IMR-90 (cell line): ENCODE data around the gene CEP76. TPM values are rescaled to one million over a fixed set of nuclear protein-coding genes. Genes with fewer than 3 reads are reported as not detected.

ENCODE experiments used
- ATAC-seq: fragments of 200-7000 bp; cut with Tn5 transposase; 2 replicates; pipeline ENCODE4 v1.9.1; 2020; ENCODE audit warnings: low read depth, mild to moderate bottlenecking, moderate library complexity
- BruUV-seq: library from RNA; stranded (reverse); fragments of 400-500 nt; replicated peaks from 2 replicates; lab custom pipeline; 2021; lab: Mats Ljungman, UMichigan
- CTCF ChIA-PET: fragments of 300-600 bp; formaldehyde crosslinking; extraction: SDS; loops from one replicate; lab custom pipeline; 2021; ENCODE audit warnings: antibody characterized with exemption; lab: Yijun Ruan, JAX
- POLR2A ChIA-PET: fragments of 300-600 bp; sonication (Branson Sonifier 250); formaldehyde crosslinking; loops from one replicate; lab custom pipeline; 2022; ENCODE audit warnings: antibody characterized with exemption; ENCODE audit not compliant: unreplicated experiment; lab: Charles Lee
- DNase-seq: peaks from one replicate; pipeline ENCODE4 v3.0.0; 2013
- H2AFZ ChIP-seq: replicated peaks from 2 replicates; pipeline ENCODE3; 2013; ENCODE audit warnings: low read length, mild to moderate bottlenecking; ENCODE audit not compliant: poor library complexity
- H2AK5ac ChIP-seq: 2 replicates; pipeline ENCODE4 v1.6.1; 2013; ENCODE audit warnings: low read depth, low read length, inconsistent platforms
- H2AK9ac ChIP-seq: replicated peaks from 2 replicates; pipeline ENCODE3; 2013; ENCODE audit warnings: mild to moderate bottlenecking, low read depth, low read length, moderate library complexity; ENCODE audit not compliant: poor library complexity
- H2BK120ac ChIP-seq: 2 replicates; pipeline ENCODE4 v1.6.1; 2013; ENCODE audit warnings: low read depth, low read length, inconsistent platforms
- H2BK15ac ChIP-seq: 3 replicates; pipeline ENCODE4 v1.6.1; 2013; ENCODE audit warnings: low read depth, low read length, inconsistent platforms
- H2BK20ac ChIP-seq: 2 replicates; pipeline ENCODE4 v1.6.1; 2013; ENCODE audit warnings: low read depth, mild to moderate bottlenecking, inconsistent platforms, low read length, moderate library complexity
- H2BK5ac ChIP-seq: 2 replicates; pipeline ENCODE4 v1.6.1; 2013; ENCODE audit warnings: mild to moderate bottlenecking, low read depth, low read length, inconsistent platforms; ENCODE audit not compliant: poor library complexity, severe bottlenecking
- H3K14ac ChIP-seq: replicated peaks from 2 replicates; pipeline ENCODE4 v1.6.1; 2013; ENCODE audit warnings: low read depth, low read length, inconsistent platforms
- H3K18ac ChIP-seq: 2 replicates; pipeline ENCODE4 v1.6.1; 2013; ENCODE audit warnings: low read depth, low read length, control low read depth
- H3K23ac ChIP-seq: 2 replicates; pipeline ENCODE4 v1.6.1; 2013; ENCODE audit warnings: low read depth, low read length, inconsistent platforms
- H3K27ac ChIP-seq: 2 replicates; pipeline ENCODE4 v1.5.1; 2013; ENCODE audit warnings: mild to moderate bottlenecking, control low read depth, low read length; ENCODE audit not compliant: insufficient read depth
- H3K27me3 ChIP-seq: 2 replicates; pipeline ENCODE4 v1.6.1; 2013; ENCODE audit warnings: low read length; ENCODE audit not compliant: control insufficient read depth, insufficient read depth
- H3K36me3 ChIP-seq: 2 replicates; pipeline ENCODE4 v1.6.1; 2013; ENCODE audit warnings: low read length, mixed read lengths; ENCODE audit not compliant: control insufficient read depth, insufficient read depth
- H3K4ac ChIP-seq: 2 replicates; pipeline ENCODE4 v1.6.1; 2013; ENCODE audit warnings: low read depth, low read length, inconsistent platforms
- H3K4me1 ChIP-seq: 2 replicates; pipeline ENCODE4 v1.6.1; 2013; ENCODE audit warnings: low read length, mixed read lengths; ENCODE audit not compliant: control insufficient read depth, insufficient read depth
- H3K4me2 ChIP-seq: 2 replicates; pipeline ENCODE4 v1.6.1; 2013; ENCODE audit warnings: low read depth, mild to moderate bottlenecking, control low read depth, low read length, moderate library complexity
- H3K4me3 ChIP-seq: 2 replicates; pipeline ENCODE4 v1.5.1; 2013; ENCODE audit warnings: low read depth, mild to moderate bottlenecking, control low read depth, low read length, moderate library complexity; ENCODE audit not compliant: insufficient read depth
- H3K56ac ChIP-seq: 2 replicates; pipeline ENCODE4 v1.6.1; 2013; ENCODE audit warnings: low read length, inconsistent platforms; ENCODE audit not compliant: insufficient read depth; ENCODE audit errors: extremely low read depth
- H3K79me1 ChIP-seq, 2 experiments: 2 replicates each; pipeline ENCODE4 v1.6.1; 2013; ENCODE audit warnings: low read length in 2 of 2, inconsistent platforms in 1 of 2, low read depth in 1 of 2
- H3K9ac ChIP-seq: 2 replicates; pipeline ENCODE4 v1.6.1; 2013; ENCODE audit warnings: low read depth, low read length, control low read depth
- H3K9me1 ChIP-seq: 2 replicates; pipeline ENCODE4 v1.6.1; 2013; ENCODE audit warnings: low read length, inconsistent platforms; ENCODE audit not compliant: insufficient read depth
- H3K9me3 ChIP-seq: 2 replicates; pipeline ENCODE4 v1.6.1; 2013; ENCODE audit warnings: low read length; ENCODE audit not compliant: control insufficient read depth, insufficient read depth
- H4K20me1 ChIP-seq: 2 replicates; pipeline ENCODE4 v1.6.1; 2013; ENCODE audit warnings: low read length, inconsistent platforms; ENCODE audit not compliant: insufficient read depth
- H4K5ac ChIP-seq: 2 replicates; pipeline ENCODE4 v1.6.1; 2013; ENCODE audit warnings: mild to moderate bottlenecking, low read depth, low read length, control low read depth
- H4K8ac ChIP-seq, 2 experiments: 2 replicates each; pipeline ENCODE4 v1.6.1; 2013; ENCODE audit warnings: low read depth in 2 of 2, low read length in 2 of 2, control low read depth in 1 of 2, inconsistent platforms in 1 of 2
- H4K91ac ChIP-seq: 2 replicates; pipeline ENCODE4 v1.6.1; 2013; ENCODE audit warnings: low read depth, low read length, inconsistent platforms; ENCODE audit not compliant: insufficient read depth
- BHLHE40 ChIP-seq: fragments of 150-350 bp; IDR thresholded peaks from 2 replicates; pipeline ENCODE4 v1.6.1; 2016; ENCODE audit warnings: mild to moderate bottlenecking, low read depth, low read length
- CEBPB ChIP-seq: IDR thresholded peaks from 2 replicates; pipeline ENCODE4 v1.6.1; 2012; ENCODE audit warnings: low read depth, low read length, improper control_type of control experiment
- CHD1 ChIP-seq: IDR thresholded peaks from 2 replicates; pipeline ENCODE4 v1.6.1; 2012; ENCODE audit warnings: low read depth, low read length, improper control_type of control experiment
- MAFK ChIP-seq: IDR thresholded peaks from 2 replicates; pipeline ENCODE4 v1.6.1; 2012; ENCODE audit warnings: low read depth, low read length, improper control_type of control experiment
- MAZ ChIP-seq: IDR thresholded peaks from 2 replicates; pipeline ENCODE4 v1.6.1; 2012; ENCODE audit warnings: low read depth, mild to moderate bottlenecking, low read length, improper control_type of control experiment, moderate library complexity, borderline replicate concordance
- MXI1 ChIP-seq: IDR thresholded peaks from 2 replicates; pipeline ENCODE4 v1.6.1; 2012; ENCODE audit warnings: low read depth, mild to moderate bottlenecking, low read length, moderate library complexity, borderline replicate concordance
- NFE2L2 ChIP-seq: fragments of 150-350 bp; IDR thresholded peaks from 2 replicates; pipeline ENCODE4 v1.6.1; 2016; ENCODE audit warnings: low read depth, mild to moderate bottlenecking, low read length
- RAD21 ChIP-seq: IDR thresholded peaks from 2 replicates; pipeline ENCODE4 v1.6.1; 2012; ENCODE audit warnings: low read length, improper control_type of control experiment
- RCOR1 ChIP-seq: IDR thresholded peaks from 2 replicates; pipeline ENCODE4 v1.6.1; 2012; ENCODE audit warnings: mild to moderate bottlenecking, low read length, improper control_type of control experiment; ENCODE audit not compliant: insufficient replicate concordance
- RFX5 ChIP-seq: IDR thresholded peaks from 2 replicates; pipeline ENCODE4 v1.8.0; 2012; ENCODE audit warnings: low read depth, mild to moderate bottlenecking, low read length, moderate library complexity
- WGBS, 2 experiments: methylation state at CpG; one replicate each; pipeline versions ENCODE4 v1.1.5 to v1.1.7; 2013; ENCODE audit warnings: missing lambda C conversion rate in 2 of 2; ENCODE audit not compliant: insufficient read length in 1 of 2; ENCODE audit errors: extremely low coverage in 2 of 2; 5-methylcytosine and 5-hydroxymethylcytosine counted together
- dilution Hi-C: fragments of 300-500 bp; cut with HindIII; formaldehyde crosslinking; loops from one replicate; pipeline ENCODE4 v1.14.3; 2018; ENCODE audit warnings: low sequenced_read_pairs; ENCODE audit not compliant: unreplicated experiment
- in situ Hi-C: fragments of 300-500 bp; cut with MboI; formaldehyde crosslinking; loops from 3 replicates; pipeline ENCODE4 v1.14.3; 2019; ENCODE audit warnings: low sequenced_read_pairs, inconsistent platforms, mixed read lengths
- intact Hi-C: fragments of 100-400 bp; cut with micrococcal nuclease; formaldehyde crosslinking; loops from 2 replicates; pipeline ENCODE4 v1.10.0; 2022
- polyA plus RNA-seq, 3 experiments: library from polyadenylated mRNA; depleted of rRNA; stranded (reverse); fragments of >200 nt; gene quantifications; 2 replicates each; pipeline ENCODE4 v1.2.3, GENCODE V29; 2012; ENCODE audit warnings: low replicate concordance in 1 of 3
- total RNA-seq: library from RNA; depleted of rRNA; stranded (reverse); fragments of >200 nt; gene quantifications from 2 replicates; pipeline ENCODE4 v1.2.3, GENCODE V29; 2012
- TF ChIP-seq, protein P1 (sequence below): fragments of 150-350 bp; IDR thresholded peaks from 2 replicates; pipeline ENCODE4 v1.6.1; 2017; ENCODE audit warnings: mild to moderate bottlenecking, antibody characterized with exemption, low read length, low read depth
- TF ChIP-seq, protein P2 (sequence below): fragments of 150-350 bp; IDR thresholded peaks from 2 replicates; pipeline ENCODE4 v1.6.1; 2016; ENCODE audit warnings: low read depth, mild to moderate bottlenecking, low read length, moderate library complexity, borderline replicate concordance
- TF ChIP-seq, protein P3 (sequence below): conservative IDR thresholded peaks from 2 replicates; pipeline ENCODE4 v1.5.1; 2012; ENCODE audit warnings: mild to moderate bottlenecking, low read depth, low read length, improper control_type of control experiment

The CEP76 gene
- total and polyA plus RNA-seq, 2 of the 4 experiments (the other 2 are of a cell fraction), result 5.1 to 8.1 TPM

DNA sequence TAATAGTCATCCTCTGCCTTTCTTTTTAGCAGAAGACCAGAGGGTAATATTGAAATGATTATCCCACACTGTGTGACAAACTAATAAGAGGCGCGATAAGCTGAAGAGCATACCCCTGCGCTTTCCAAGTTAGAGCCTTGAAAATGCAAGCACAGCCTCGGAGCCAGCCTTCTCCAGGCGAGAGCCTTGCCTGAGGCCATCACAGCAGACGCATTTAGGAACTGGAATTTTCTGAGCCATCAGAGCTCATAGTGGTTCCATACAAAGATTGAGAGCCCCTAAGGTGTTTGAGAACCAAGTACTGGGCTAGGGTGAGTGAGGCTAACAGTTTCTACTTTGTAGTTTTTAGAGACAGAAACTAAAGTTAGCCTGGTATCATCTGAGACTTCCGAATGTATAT, 20.2 kb upstream of the CEP76 start:
- Histone ChIP-seq H3K27ac (no peak overlapping the region), H4K5ac (no peak overlapping the region), H3K4me3 (no peak overlapping the region), H2BK5ac (no peak overlapping the region), H3K56ac (no peak overlapping the region), H3K23ac (no peak overlapping the region), H2AK9ac (no peak overlapping the region), H2BK15ac (no peak overlapping the region), H2AFZ (no peak overlapping the region), H4K8ac (no peak overlapping the region), H2AK5ac (no peak overlapping the region), H3K9me3 (no peaks in the 10 kb centered on the region), H3K4me2 (no peak overlapping the region), H3K36me3 (peaks cover 31% of the 10 kb centered on the region), H3K4ac (no peak overlapping the region), H3K9me1 (no peaks in the 10 kb centered on the region), H4K20me1 (no peaks in the 10 kb centered on the region), H4K91ac (no peak overlapping the region), H3K14ac (no peak overlapping the region), H3K4me1 (no peaks in the 10 kb centered on the region), H2BK20ac (no peak overlapping the region), H3K18ac (no peak overlapping the region), H3K27me3 (no peaks in the 10 kb centered on the region), H3K79me1 (peaks cover 3 to 6% of the 10 kb centered on the region in 2 experiments; a peak in 1 of 4 replicates), H2BK120ac (no peak overlapping the region), H3K9ac (no peak overlapping the region)
- intact Hi-C loops, result no loop called here
- ChIA-PET POLR2A (no interaction called here), CTCF (interaction anchor here (1.1 to 5.2 kb wide), 3 partner anchors 21 to 212 kb away, joined by 3 to 38 read pairs (median 8); no protein-coding TSS in a partner anchor)
- in situ Hi-C loops, result no loop called here
- DNase-seq (no peak), ATAC-seq (no peak)
- BruUV-seq, result no TSS peak
- dilution Hi-C loops, result no loop called here
- WGBS, 2 experiments, result 91% methylated on average over 4 of the region's 7 CpGs; no CpG with 5 or more reads in 1 of the 2 experiments
- TF ChIP-seq BHLHE40 (no peak), RAD21 (no peak), MAFK (no peak), NFE2L2 (no peak), CEBPB (no peak), CHD1 (no peak), RFX5 (no peak), MXI1 (no peak), MAZ (no peak), RCOR1 (no peak)
- TF ChIP-seq, protein P1, sequence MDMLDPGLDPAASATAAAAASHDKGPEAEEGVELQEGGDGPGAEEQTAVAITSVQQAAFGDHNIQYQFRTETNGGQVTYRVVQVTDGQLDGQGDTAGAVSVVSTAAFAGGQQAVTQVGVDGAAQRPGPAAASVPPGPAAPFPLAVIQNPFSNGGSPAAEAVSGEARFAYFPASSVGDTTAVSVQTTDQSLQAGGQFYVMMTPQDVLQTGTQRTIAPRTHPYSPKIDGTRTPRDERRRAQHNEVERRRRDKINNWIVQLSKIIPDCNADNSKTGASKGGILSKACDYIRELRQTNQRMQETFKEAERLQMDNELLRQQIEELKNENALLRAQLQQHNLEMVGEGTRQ, result no peak
- TF ChIP-seq, protein P2, sequence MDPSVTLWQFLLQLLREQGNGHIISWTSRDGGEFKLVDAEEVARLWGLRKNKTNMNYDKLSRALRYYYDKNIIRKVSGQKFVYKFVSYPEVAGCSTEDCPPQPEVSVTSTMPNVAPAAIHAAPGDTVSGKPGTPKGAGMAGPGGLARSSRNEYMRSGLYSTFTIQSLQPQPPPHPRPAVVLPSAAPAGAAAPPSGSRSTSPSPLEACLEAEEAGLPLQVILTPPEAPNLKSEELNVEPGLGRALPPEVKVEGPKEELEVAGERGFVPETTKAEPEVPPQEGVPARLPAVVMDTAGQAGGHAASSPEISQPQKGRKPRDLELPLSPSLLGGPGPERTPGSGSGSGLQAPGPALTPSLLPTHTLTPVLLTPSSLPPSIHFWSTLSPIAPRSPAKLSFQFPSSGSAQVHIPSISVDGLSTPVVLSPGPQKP, result no peak
- TF ChIP-seq, protein P3, sequence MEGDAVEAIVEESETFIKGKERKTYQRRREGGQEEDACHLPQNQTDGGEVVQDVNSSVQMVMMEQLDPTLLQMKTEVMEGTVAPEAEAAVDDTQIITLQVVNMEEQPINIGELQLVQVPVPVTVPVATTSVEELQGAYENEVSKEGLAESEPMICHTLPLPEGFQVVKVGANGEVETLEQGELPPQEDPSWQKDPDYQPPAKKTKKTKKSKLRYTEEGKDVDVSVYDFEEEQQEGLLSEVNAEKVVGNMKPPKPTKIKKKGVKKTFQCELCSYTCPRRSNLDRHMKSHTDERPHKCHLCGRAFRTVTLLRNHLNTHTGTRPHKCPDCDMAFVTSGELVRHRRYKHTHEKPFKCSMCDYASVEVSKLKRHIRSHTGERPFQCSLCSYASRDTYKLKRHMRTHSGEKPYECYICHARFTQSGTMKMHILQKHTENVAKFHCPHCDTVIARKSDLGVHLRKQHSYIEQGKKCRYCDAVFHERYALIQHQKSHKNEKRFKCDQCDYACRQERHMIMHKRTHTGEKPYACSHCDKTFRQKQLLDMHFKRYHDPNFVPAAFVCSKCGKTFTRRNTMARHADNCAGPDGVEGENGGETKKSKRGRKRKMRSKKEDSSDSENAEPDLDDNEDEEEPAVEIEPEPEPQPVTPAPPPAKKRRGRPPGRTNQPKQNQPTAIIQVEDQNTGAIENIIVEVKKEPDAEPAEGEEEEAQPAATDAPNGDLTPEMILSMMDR, result no peak
